Fibroblast of lung (primary cell): ENCODE measurements around the gene RNASE7.

Experiments used
- CTCF ChIP-seq, 2 donors: IDR thresholded peaks in 1 of 2; conservative IDR thresholded peaks in 1 of 2; 1 replicate in 1 of 2; 2 replicates in 1 of 2; pipeline ENCODE4 v1.5.1; 2011 to 2012; ENCODE audit warnings: low read length in 2 of 2, control low read depth in 1 of 2, inconsistent platforms in 1 of 2, low read depth in 1 of 2, mild to moderate bottlenecking in 1 of 2
- EZH2 ChIP-seq: IDR thresholded peaks from 2 replicates; pipeline ENCODE4 v1.5.1; 2012; ENCODE audit warnings: low read length, control low read depth, mild to moderate bottlenecking; ENCODE audit errors: missing control alignments

GRCh38 chr14:21037156-21037555 is 5.0 kb upstream of the RNASE7 start:
- TF ChIP-seq CTCF (conservative IDR thresholded peaks at IDR 0.05 in 1 of 2, IDR thresholded peaks at IDR 0.05 in 1 of 2; ENCODE audit: low read depth in 1 of 2, low read length in 2 of 2) (no peak), EZH2 (no peak)
